ENCODE results near the gene PPL.
A peak's percentile ranks its signal among the peaks of the same experiment; 100 is the strongest.

PPL gene

GRCh38 chr16:4902038-4902437, 34.9 kb downstream of the PPL start:
- TF ChIP-seq SCRT1 (tag by site-specific recombination; IDR thresholded peaks at IDR 0.05; ENCODE audit: borderline replicate concordance) (0 out of 2 replicates have a peak, but pooled peaks have one; percentile 27), ZNF239 (tag by site-specific recombination; IDR thresholded peaks at IDR 0.05) (no peak), ZNF670 (tag by site-specific recombination; IDR thresholded peaks at IDR 0.05; ENCODE audit: low read depth) (no peak), ZNF24 (tag by site-specific recombination; IDR thresholded peaks at IDR 0.05) (no peak), ZNF138 (tag by site-specific recombination; IDR thresholded peaks at IDR 0.05; ENCODE audit: borderline replicate concordance) (no peak), OVOL3 (tag by site-specific recombination; IDR thresholded peaks at IDR 0.05) (no peak)
- TF ChIP-seq, protein P1, sequence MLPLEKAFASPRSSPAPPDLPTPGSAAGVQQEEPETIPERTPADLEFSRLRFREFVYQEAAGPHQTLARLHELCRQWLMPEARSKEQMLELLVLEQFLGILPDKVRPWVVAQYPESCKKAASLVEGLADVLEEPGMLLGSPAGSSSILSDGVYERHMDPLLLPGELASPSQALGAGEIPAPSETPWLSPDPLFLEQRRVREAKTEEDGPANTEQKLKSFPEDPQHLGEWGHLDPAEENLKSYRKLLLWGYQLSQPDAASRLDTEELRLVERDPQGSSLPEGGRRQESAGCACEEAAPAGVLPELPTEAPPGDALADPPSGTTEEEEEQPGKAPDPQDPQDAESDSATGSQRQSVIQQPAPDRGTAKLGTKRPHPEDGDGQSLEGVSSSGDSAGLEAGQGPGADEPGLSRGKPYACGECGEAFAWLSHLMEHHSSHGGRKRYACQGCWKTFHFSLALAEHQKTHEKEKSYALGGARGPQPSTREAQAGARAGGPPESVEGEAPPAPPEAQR (tag by site-specific recombination; IDR thresholded peaks at IDR 0.05), result no peak
- Histone ChIP-seq H3K4me3 (ENCODE audit: low read depth, low read length) (no peak overlapping the region), H3K36me3 (ENCODE audit: control insufficient read depth in 2 of 2, insufficient read depth in 1 of 2, low read length in 2 of 2) (no peaks in the 10 kb centered on the region), H3K9me3 (ENCODE audit: control insufficient read depth, insufficient read depth, low read depth, low read length) (no peaks in the 10 kb centered on the region), H3K4me1 (ENCODE audit: control insufficient read depth, insufficient read depth, low read length) (no peaks in the 10 kb centered on the region), H3K27ac (ENCODE audit: extremely low read depth, low read depth, low read length) (no peak overlapping the region)
- CTCF ChIA-PET, result no interaction called here
- POLR2A ChIA-PET, result interaction anchor here (0.6 kb wide), 1 partner anchor 16 kb away, joined by 3 read pairs; no protein-coding TSS in a partner anchor

DNA sequence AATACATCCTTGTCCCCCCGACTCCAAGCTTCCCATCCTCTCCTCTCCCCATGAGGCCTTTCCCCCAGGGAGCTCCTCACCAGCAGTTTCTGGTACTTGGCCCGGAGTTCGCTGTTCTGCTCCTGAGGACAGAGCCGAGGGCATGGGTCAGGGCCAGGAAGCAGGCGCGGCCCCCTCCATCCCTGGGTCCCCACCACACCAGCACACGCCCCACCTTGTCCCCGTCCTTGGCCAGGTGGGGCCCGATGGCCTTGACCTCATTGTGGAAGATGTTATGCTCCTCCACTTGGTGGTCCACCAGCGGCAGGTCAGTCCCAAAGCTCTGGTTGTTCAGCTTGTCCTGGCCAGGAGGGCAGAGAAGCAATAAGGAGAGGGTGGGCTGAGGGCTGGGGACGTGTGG, 36.2 kb downstream of the PPL start:
- no peak overlapping the region for H3K27ac ChIP-seq (ENCODE audit: extremely low read depth, low read depth, low read length)
- H3K9me3 ChIP-seq (ENCODE audit: control insufficient read depth, insufficient read depth, low read depth, low read length), result no peaks in the 10 kb centered on the region
- no peak overlapping the region for H3K4me3 ChIP-seq (ENCODE audit: low read depth, low read length)
- H3K36me3 ChIP-seq (ENCODE audit: control insufficient read depth in 2 of 2, insufficient read depth in 1 of 2, low read length in 2 of 2), result no peaks in the 10 kb centered on the region
- POLR2A ChIA-PET, result interaction anchor here (0.7 kb wide), 1 partner anchor 17 kb away, joined by 3 read pairs; no protein-coding TSS in a partner anchor
- H3K4me1 ChIP-seq (ENCODE audit: control insufficient read depth, insufficient read depth, low read length), result no peaks in the 10 kb centered on the region
- no peak for TF ChIP-seq ZNF354C (tag by site-specific recombination; IDR thresholded peaks at IDR 0.05; ENCODE audit: borderline replicate concordance, low read depth)
- no peak for TF ChIP-seq ZNF155 (tag by site-specific recombination; IDR thresholded peaks at IDR 0.05)
- TF ChIP-seq ZNF404 (tag by site-specific recombination; IDR thresholded peaks at IDR 0.05), result no peak
- TF ChIP-seq YY1 (tag by site-specific recombination; IDR thresholded peaks at IDR 0.05), result no peak
- no peak for TF ChIP-seq ZNF133 (tag by site-specific recombination; IDR thresholded peaks at IDR 0.05)
- no peak for TF ChIP-seq ZSCAN16 (tag by site-specific recombination; IDR thresholded peaks at IDR 0.05)
- TF ChIP-seq KLF10 (tag by site-specific recombination; IDR thresholded peaks at IDR 0.05), result no peak
- TF ChIP-seq ZNF776 (tag by site-specific recombination; IDR thresholded peaks at IDR 0.05; ENCODE audit: borderline replicate concordance), result no peak
- TF ChIP-seq ZNF280C (tag by site-specific recombination; IDR thresholded peaks at IDR 0.05), result no peak
- TF ChIP-seq ZNF362 (tag by site-specific recombination; IDR thresholded peaks at IDR 0.05), result no peak
- TF ChIP-seq ZBTB1 (tag by site-specific recombination; IDR thresholded peaks at IDR 0.05), result no peak
- CTCF ChIA-PET, result interaction anchor here (0.5 kb wide), 1 partner anchor 11 kb away, joined by 3 read pairs; no protein-coding TSS in a partner anchor

- ChIA-PET POLR2A (interaction anchor here (0.7 kb wide), 1 partner anchor 16 kb away, joined by 3 read pairs; no protein-coding TSS in a partner anchor), CTCF (no interaction called here)
- no peak overlapping the region for H3K4me3 ChIP-seq (ENCODE audit: low read depth, low read length)
- no peaks in the 10 kb centered on the region for H3K36me3 ChIP-seq (ENCODE audit: control insufficient read depth in 2 of 2, insufficient read depth in 1 of 2, low read length in 2 of 2)
- no peaks in the 10 kb centered on the region for H3K4me1 ChIP-seq (ENCODE audit: control insufficient read depth, insufficient read depth, low read length)
- no peak for TF ChIP-seq MEIS1 (CRISPR knock-in tag; IDR thresholded peaks at IDR 0.05; ENCODE audit: borderline replicate concordance)
- H3K9me3 ChIP-seq (ENCODE audit: control insufficient read depth, insufficient read depth, low read depth, low read length), result no peaks in the 10 kb centered on the region
- no peak overlapping the region for H3K27ac ChIP-seq (ENCODE audit: extremely low read depth, low read depth, low read length)
Observed at GRCh38 chr16:4900036-4900435, 36.9 kb downstream of the PPL start.

All from HEK293 (cell line).